HepG2 (cell line): Measurements from ENCODE around the gene LTA. TPM values are rescaled to one million over a fixed set of nuclear protein-coding genes. Genes with fewer than 3 reads are reported as not detected.

Source experiments
- ATAC-seq: fragments of 200-7000 bp; cut with Tn5 transposase; 3 replicates; pipeline ENCODE4 v1.9.1; 2020; ENCODE audit warnings: mild to moderate bottlenecking, moderate library complexity
- BruUV-seq: library from RNA; stranded (reverse); fragments of 400-500 nt; replicated peaks from 2 replicates; lab custom pipeline; 2021; lab: Mats Ljungman, UMichigan
- CTCF ChIA-PET: fragments of 300-600 bp; formaldehyde crosslinking; extraction: SDS; loops from one replicate; lab custom pipeline; 2021; ENCODE audit warnings: low total read pairs, inconsistent platforms, low intra/inter-chr PET ratio; lab: Yijun Ruan, JAX
- POLR2A ChIA-PET: fragments of 350-600 bp; sonication (Branson Sonifier 250); formaldehyde crosslinking; loops from one replicate; lab custom pipeline; 2020; ENCODE audit warnings: antibody characterized with exemption, inconsistent platforms; lab: Yijun Ruan, JAX
- DNase-seq: peaks from one replicate; pipeline ENCODE4 v3.0.0-alpha.2; 2015; ENCODE audit warnings: low spot score
- FAIRE-seq: peaks from 3 replicates; lab custom pipeline; 2011; peaks lifted over from hg19 to GRCh38; lab: Jason Lieb, UNC
- H2AFZ ChIP-seq: one replicate; pipeline ENCODE4 v1.6.1; 2011; ENCODE audit warnings: low read length, inconsistent platforms
- H3K27ac ChIP-seq: fragments of 300-600 bp; 3 replicates; pipeline ENCODE4 v1.8.0; 2011; ENCODE audit warnings: mixed run types, mild to moderate bottlenecking, mixed read lengths, low read length, inconsistent platforms; ENCODE audit not compliant: insufficient read depth; ENCODE audit errors: extremely low read length
- H3K27me3 ChIP-seq, 2 experiments: fragments of 200-600 bp in 1 of 2; 2 replicates in 1 of 2; 3 replicates in 1 of 2; pipeline versions ENCODE4 v1.6.0 to v1.8.0; 2011; ENCODE audit warnings: low read length in 2 of 2, mild to moderate bottlenecking in 2 of 2, moderate library complexity in 2 of 2, inconsistent platforms in 1 of 2; ENCODE audit not compliant: insufficient read depth in 2 of 2, control insufficient read depth in 1 of 2
- H3K36me3 ChIP-seq, 2 experiments: fragments of 200-600 bp in 1 of 2; replicated peaks in 1 of 2; 2 replicates in 1 of 2; 3 replicates in 1 of 2; pipeline versions ENCODE4 v1.5.1 to v1.8.0; 2011; ENCODE audit warnings: low read length in 2 of 2, inconsistent platforms in 1 of 2; ENCODE audit not compliant: insufficient read depth in 2 of 2, control insufficient read depth in 1 of 2
- H3K4me1 ChIP-seq: 2 replicates; pipeline ENCODE4 v1.5.1; 2012; ENCODE audit warnings: low read length, inconsistent platforms; ENCODE audit not compliant: insufficient read depth
- H3K4me2 ChIP-seq: 2 replicates; pipeline ENCODE4 v1.6.0; 2011; ENCODE audit warnings: low read depth, low read length, inconsistent platforms
- H3K4me3 ChIP-seq, 3 experiments: fragments of 200-600 bp in 1 of 3; sonication (generic), shearing (Covaris generic) in 1 of 3; replicated peaks in 1 of 3; 2 replicates each; pipeline ENCODE4 v1.5.1; 2011 to 2016; ENCODE audit warnings: low read length in 3 of 3, inconsistent platforms in 2 of 3, low read depth in 2 of 3, mild to moderate bottlenecking in 2 of 3, control low read depth in 1 of 3, mixed read lengths in 1 of 3; ENCODE audit not compliant: insufficient read depth in 1 of 3
- H3K79me2 ChIP-seq: one replicate; pipeline ENCODE4 v1.6.1; 2011; ENCODE audit warnings: low read length, inconsistent platforms; ENCODE audit not compliant: insufficient read depth
- H3K9ac ChIP-seq: 2 replicates; pipeline ENCODE4 v1.6.0; 2011; ENCODE audit warnings: mild to moderate bottlenecking, low read depth, low read length, inconsistent platforms; ENCODE audit not compliant: insufficient read depth
- H3K9me3 ChIP-seq: 2 replicates; pipeline ENCODE4 v1.5.1; 2012; ENCODE audit warnings: mild to moderate bottlenecking, low read length
- H4K20me1 ChIP-seq: 2 replicates; pipeline ENCODE4 v1.6.0; 2011; ENCODE audit warnings: inconsistent platforms, mild to moderate bottlenecking, low read length, moderate library complexity; ENCODE audit not compliant: insufficient read depth
- FOXO1 ChIP-seq: sonication (generic); formaldehyde crosslinking; IDR thresholded peaks from 2 replicates; pipeline ENCODE4 v1.4.0; 2020; ENCODE audit warnings: missing genetic modification reagents
- JDP2 ChIP-seq: sonication (generic); formaldehyde crosslinking; IDR thresholded peaks from 2 replicates; pipeline ENCODE4 v1.8.1; 2022; ENCODE audit warnings: missing genetic modification reagents, borderline replicate concordance
- MED13 ChIP-seq: sonication (generic); formaldehyde crosslinking; IDR thresholded peaks from 2 replicates; pipeline ENCODE4 v1.5.0; 2020; ENCODE audit warnings: missing genetic modification reagents
- NFYC ChIP-seq: IDR thresholded peaks from 2 replicates; pipeline ENCODE4 v1.6.1; 2016; ENCODE audit warnings: missing genetic modification reagents, missing compliant biosample characterization
- PBX3 ChIP-seq: sonication (generic); formaldehyde crosslinking; IDR thresholded peaks from 2 replicates; pipeline ENCODE4 v1.8.1; 2023; ENCODE audit warnings: missing genetic modification reagents, inconsistent platforms, borderline replicate concordance
- THYN1 ChIP-seq: sonication (generic); formaldehyde crosslinking; IDR thresholded peaks from 2 replicates; pipeline ENCODE4 v1.8.1; 2023; ENCODE audit warnings: low read depth, mild to moderate bottlenecking, moderate library complexity, missing genetic modification reagents, borderline replicate concordance
- ZNF576 ChIP-seq: sonication (generic); formaldehyde crosslinking; IDR thresholded peaks from 2 replicates; pipeline ENCODE4 v1.4.0; 2020; ENCODE audit warnings: mild to moderate bottlenecking, missing genetic modification reagents
- ZUFSP ChIP-seq: sonication (generic); formaldehyde crosslinking; IDR thresholded peaks from 2 replicates; pipeline ENCODE4 v1.9.0; 2021; ENCODE audit warnings: missing genetic modification reagents, mild to moderate bottlenecking, borderline replicate concordance
- WGBS: methylation state at CpG from one replicate; pipeline ENCODE4 v1.1.6; 2017; ENCODE audit warnings: low lambda C conversion rate; 5-methylcytosine and 5-hydroxymethylcytosine counted together
- in situ Hi-C: cut with HindIII; loops from 2 replicates; pipeline ENCODE4 v1.10.0; 2017; ENCODE audit warnings: low pct_unique_long_range_greater_than_20kb; ENCODE audit not compliant: extremely low pct_ligation_motif_present
- intact Hi-C: fragments of 100-400 bp; cut with micrococcal nuclease; formaldehyde crosslinking; loops from one replicate; pipeline ENCODE4 v1.10.0; 2022; ENCODE audit not compliant: unreplicated experiment
- polyA plus RNA-seq, 8 experiments: library from polyadenylated mRNA; depleted of rRNA in 3 of 8; stranded (reverse) in 7 of 8; unstranded in 1 of 8; fragments of >200 nt; fragmentation: Illumina TruSeq in 4 of 8; extraction: Trizol in 4 of 8; gene quantifications; 2 replicates each; pipeline versions ENCODE4 v1.2.1 to v1.2.3, GENCODE V29; 2011 to 2016; ENCODE audit warnings: low read depth in 4 of 8, missing spikeins in 1 of 8, mixed read lengths in 1 of 8; ENCODE audit not compliant: insufficient read depth in 1 of 8
- total RNA-seq, 5 experiments: library from RNA; depleted of rRNA; stranded (reverse); fragments of >200 nt; fragmentation: Illumina TruSeq; extraction: Trizol; gene quantifications; 2 replicates each; pipeline ENCODE4 v1.2.3, GENCODE V29; 2016; ENCODE audit warnings: low read depth in 1 of 5
- TF ChIP-seq, protein P1 (sequence below): sonication (generic); formaldehyde crosslinking; IDR thresholded peaks from 2 replicates; pipeline ENCODE4 v1.4.0; 2020; ENCODE audit warnings: missing genetic modification reagents
- TF ChIP-seq, protein P2 (sequence below), 2 experiments: fragments of 450-650 bp in 1 of 2; sonication (generic) in 1 of 2; formaldehyde crosslinking; IDR thresholded peaks; 2 replicates each; pipeline versions ENCODE4 v1.5.0 to v1.8.0; 2020 to 2022; ENCODE audit warnings: mild to moderate bottlenecking in 1 of 2, missing genetic modification reagents in 1 of 2

LTA gene
- total and polyA plus RNA-seq, 2 of the 13 experiments (the other 11 are each of a cell fraction or from before 2014, with no cell fraction given), result 0.09 TPM; not detected in 1

DNA sequence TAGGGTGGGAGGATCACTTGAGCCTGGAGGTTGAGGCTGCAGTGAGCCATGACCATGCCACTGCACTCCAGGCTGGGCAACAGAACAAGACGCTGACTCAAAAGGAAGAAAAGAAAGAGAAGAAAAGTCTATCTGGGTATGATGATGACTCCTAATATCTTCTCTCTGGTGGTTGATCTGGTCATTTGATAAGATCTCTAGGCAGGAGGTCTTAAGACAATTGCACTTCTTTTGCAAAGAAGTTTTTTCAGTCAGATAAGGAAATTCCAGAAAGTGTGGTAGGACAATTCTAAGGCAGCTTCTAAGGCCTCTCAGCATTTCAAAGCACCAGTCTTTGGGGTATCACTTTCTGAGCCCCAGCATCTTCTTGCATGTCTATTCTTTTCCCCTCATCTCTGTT, 35.2 kb downstream of the LTA start:
- DNase-seq, result no peak
- no peak for ATAC-seq
- Histone ChIP-seq H3K9me3 (no peaks in the 10 kb centered on the region), H2AFZ (no peak overlapping the region), H3K36me3 (no peaks in the 10 kb centered on the region), H3K79me2 (no peaks in the 10 kb centered on the region), H3K27ac (no peak overlapping the region), H3K4me3 (no peak overlapping the region), H3K9ac (no peak overlapping the region), H3K27me3 (peaks cover 0 to 2% of the 10 kb centered on the region in 2 experiments; a peak in 3 of 5 replicates), H4K20me1 (no peaks in the 10 kb centered on the region), H3K4me1 (peaks cover 21% of the 10 kb centered on the region), H3K4me2 (no peak overlapping the region)
- no TSS peak for BruUV-seq
- intact Hi-C loops, result no loop called here
- in situ Hi-C loops, result no loop called here
- TF ChIP-seq, protein P1, sequence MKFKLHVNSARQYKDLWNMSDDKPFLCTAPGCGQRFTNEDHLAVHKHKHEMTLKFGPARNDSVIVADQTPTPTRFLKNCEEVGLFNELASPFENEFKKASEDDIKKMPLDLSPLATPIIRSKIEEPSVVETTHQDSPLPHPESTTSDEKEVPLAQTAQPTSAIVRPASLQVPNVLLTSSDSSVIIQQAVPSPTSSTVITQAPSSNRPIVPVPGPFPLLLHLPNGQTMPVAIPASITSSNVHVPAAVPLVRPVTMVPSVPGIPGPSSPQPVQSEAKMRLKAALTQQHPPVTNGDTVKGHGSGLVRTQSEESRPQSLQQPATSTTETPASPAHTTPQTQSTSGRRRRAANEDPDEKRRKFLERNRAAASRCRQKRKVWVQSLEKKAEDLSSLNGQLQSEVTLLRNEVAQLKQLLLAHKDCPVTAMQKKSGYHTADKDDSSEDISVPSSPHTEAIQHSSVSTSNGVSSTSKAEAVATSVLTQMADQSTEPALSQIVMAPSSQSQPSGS, result no peak
- TF ChIP-seq ZNF576 (CRISPR knock-in tag) (no peak), FOXO1 (no peak), THYN1 (CRISPR knock-in tag) (no peak), NFYC (CRISPR knock-in tag) (no peak), MED13 (CRISPR knock-in tag) (no peak), ZUFSP (no peak), PBX3 (no peak), JDP2 (CRISPR knock-in tag) (no peak)
- TF ChIP-seq, protein P2, sequence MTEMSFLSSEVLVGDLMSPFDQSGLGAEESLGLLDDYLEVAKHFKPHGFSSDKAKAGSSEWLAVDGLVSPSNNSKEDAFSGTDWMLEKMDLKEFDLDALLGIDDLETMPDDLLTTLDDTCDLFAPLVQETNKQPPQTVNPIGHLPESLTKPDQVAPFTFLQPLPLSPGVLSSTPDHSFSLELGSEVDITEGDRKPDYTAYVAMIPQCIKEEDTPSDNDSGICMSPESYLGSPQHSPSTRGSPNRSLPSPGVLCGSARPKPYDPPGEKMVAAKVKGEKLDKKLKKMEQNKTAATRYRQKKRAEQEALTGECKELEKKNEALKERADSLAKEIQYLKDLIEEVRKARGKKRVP (CRISPR knock-in tag; IDR thresholded peaks at IDR 0.05), result no peak
- WGBS, result 0% methylated on average over 1 of the region's 1 CpG
- no peak for FAIRE-seq
- ChIA-PET POLR2A (interaction anchor here (1.4 kb wide), 1 partner anchor 9 kb away, joined by 4 read pairs; no protein-coding TSS in a partner anchor), CTCF (no interaction called here)
